Fibroblast of skin of abdomen (primary cell): Measurements from ENCODE around the gene GAB2.
A peak's percentile ranks its signal among the peaks of the same experiment; 100 is the strongest.
"Not testable (repeated sequence)": the region's sequence is repeated elsewhere in the genome, so short reads cannot be mapped to it uniquely, and the experiment has no call there.

Experiments
- DNase-seq: peaks from one replicate; pipeline ENCODE4 v3.0.0-alpha.2; 2013

Gene GAB2

GRCh38 chr11:78244546-78245255, 172.9 kb downstream of the GAB2 start:
- DNase-seq = peak; percentile 67

- no peak for DNase-seq
Measured at GRCh38 chr11:78244080-78244479, 173.5 kb downstream of the GAB2 start.

- no peak for DNase-seq
Measured at GRCh38 chr11:78241475-78241874, 176.1 kb downstream of the GAB2 start.

GRCh38 chr11:78239781-78240180, 177.8 kb downstream of the GAB2 start:
- DNase-seq = no peak

- DNase-seq = no peak
Measured at GRCh38 chr11:78237293-78238046, 180.2 kb downstream of the GAB2 start.

- DNase-seq = no peak
Measured at GRCh38 chr11:78234006-78234405, 183.6 kb downstream of the GAB2 start.

- DNase-seq = not testable (repeated sequence)
Measured at GRCh38 chr11:78233046-78233445, 184.6 kb downstream of the GAB2 start.

- DNase-seq = peak; percentile 95
Measured at GRCh38 chr11:78231962-78232501, 185.6 kb downstream of the GAB2 start.

- no peak for DNase-seq
Measured at GRCh38 chr11:78230161-78230877, 187.3 kb downstream of the GAB2 start.

- DNase-seq = no peak
Measured at GRCh38 chr11:78229106-78229505, 188.5 kb downstream of the GAB2 start.

GRCh38 chr11:78228467-78228866, 189.2 kb downstream of the GAB2 start:
- DNase-seq = peak; percentile 54

GRCh38 chr11:78227921-78228320, 189.7 kb downstream of the GAB2 start:
- DNase-seq = no peak

GRCh38 chr11:78226684-78227680, 190.6 kb downstream of the GAB2 start:
- no peak for DNase-seq

- no peak for DNase-seq
Measured at GRCh38 chr11:78224906-78225420, 192.7 kb downstream of the GAB2 start.

- DNase-seq = no peak
Measured at GRCh38 chr11:78224506-78224905, 193.1 kb downstream of the GAB2 start.

- no peak for DNase-seq
Measured at GRCh38 chr11:78223320-78223954, 194.2 kb downstream of the GAB2 start.

GRCh38 chr11:78222726-78223125, 194.9 kb downstream of the GAB2 start:
- DNase-seq = not testable (repeated sequence)

GRCh38 chr11:78221396-78222315, 196.0 kb downstream of the GAB2 start:
- DNase-seq = no peak

- no peak for DNase-seq
Measured at GRCh38 chr11:78220218-78221157, 197.1 kb downstream of the GAB2 start.
